Activated CD8-positive, alpha-beta memory T cell treated with anti-CD3 and anti-CD28 coated beads for 24 hours (primary cell): ENCODE results near the gene PLG.
"Not testable (repeated sequence)": the region's sequence is repeated elsewhere in the genome, so short reads cannot be mapped to it uniquely, and the experiment has no call there.

Experiments
- DNase-seq: peaks from one replicate; pipeline ENCODE4 v3.0.0-alpha.2; 2020

PLG gene

GRCh38 chr6:160701918-160702680 is at the start of gene PLG:
Gene PLG, plus strand, starts transcription at chr6:160702244. Its CDS starts 61 bp downstream, at chr6:160702305.
- not testable (repeated sequence) for DNase-seq

GRCh38 chr6:160659562-160659961 is 42.5 kb upstream of the PLG start:
- DNase-seq: no peak

GRCh38 chr6:160661216-160661615 is 40.8 kb upstream of the PLG start:
- no peak for DNase-seq

DNA sequence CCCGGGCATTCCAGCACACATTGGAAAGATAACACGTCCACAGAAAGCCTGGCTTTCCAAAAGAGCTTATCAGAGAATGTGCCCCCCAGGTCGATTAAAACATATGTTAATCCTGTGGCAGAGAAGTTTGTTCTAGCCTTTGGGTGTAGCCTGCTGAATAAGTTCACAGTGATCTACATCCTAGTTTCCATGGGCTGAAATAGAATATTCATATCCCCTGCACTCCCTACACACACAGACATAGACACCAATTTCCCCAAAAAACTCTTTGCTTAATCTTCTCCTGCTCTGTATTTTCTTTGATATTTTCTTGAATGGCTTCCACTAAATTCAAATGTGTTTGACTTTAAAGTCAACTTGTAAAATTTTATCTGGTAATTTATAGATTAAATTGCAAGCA is 39.6 kb upstream of the PLG start:
- no peak for DNase-seq

DNA sequence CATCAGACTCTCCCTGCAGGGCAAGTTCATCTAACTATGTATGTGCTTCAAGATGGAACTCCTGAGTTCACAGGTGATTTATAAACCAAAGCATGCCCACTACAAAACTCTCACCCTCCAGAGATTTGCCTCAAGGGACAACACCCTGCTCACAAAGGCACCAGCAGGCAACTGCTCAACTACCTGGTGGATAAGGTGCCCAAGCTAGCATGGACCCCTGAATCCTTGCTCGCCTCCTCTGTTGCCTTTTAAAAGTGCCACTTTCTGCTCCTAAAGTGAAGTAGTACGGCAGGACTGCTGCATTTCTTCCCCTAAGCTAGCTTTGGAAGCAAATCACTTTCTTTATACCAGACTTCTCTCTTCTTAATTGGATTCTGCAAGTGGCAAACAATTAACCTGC is 39.2 kb upstream of the PLG start:
- no peak for DNase-seq

DNA sequence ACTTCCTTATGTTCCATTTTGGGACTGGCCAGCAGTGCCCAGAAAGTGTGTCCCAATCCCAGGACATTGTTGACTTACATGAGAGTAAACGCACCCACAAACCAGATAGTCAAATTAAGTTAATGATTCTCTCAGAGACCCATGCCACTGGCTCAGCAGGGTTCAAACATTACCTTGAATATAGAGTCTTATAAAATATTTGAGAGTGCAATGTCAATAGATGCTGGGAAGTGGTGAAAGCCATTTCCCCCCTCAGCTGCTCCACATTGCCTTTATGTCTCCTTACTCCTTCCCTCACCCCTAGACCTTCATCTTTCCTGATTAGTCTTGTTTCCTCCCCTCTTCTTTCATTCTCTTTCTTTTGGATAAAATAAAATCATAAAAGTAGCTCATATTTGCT is 37.8 kb upstream of the PLG start, which contains the start of gene LPA:
LPA (minus strand) TSS at position 78 of the 400 bp plus-strand sequence; CDS start at position 17, 61 bp downstream.
- not testable (repeated sequence) for DNase-seq

- no peak for DNase-seq
Observed at GRCh38 chr6:160667639-160668481, 34.2 kb upstream of the PLG start.

DNA sequence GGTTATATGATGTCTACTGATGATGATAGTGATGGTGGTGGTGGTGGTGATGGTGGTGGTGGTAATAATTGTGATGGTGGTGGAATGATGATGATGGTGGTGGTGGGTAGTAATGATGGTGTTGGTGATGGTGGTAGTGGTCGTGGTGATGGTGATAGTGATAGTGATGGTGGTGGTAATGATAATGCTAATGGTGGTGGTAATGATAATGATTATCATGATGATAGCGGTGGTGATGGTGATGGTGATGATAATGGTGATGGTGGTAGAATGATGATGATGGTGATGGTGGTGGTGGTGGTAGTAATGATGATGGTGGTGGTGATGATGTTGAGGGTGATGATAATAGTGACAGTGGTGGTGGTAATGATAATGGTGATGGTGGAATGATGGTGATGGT is 33.5 kb upstream of the PLG start:
- DNase-seq: no peak

GRCh38 chr6:160676418-160676817 is 25.6 kb upstream of the PLG start:
- DNase-seq: not testable (repeated sequence)

GRCh38 chr6:160678230-160678629 is 23.8 kb upstream of the PLG start:
- DNase-seq: no peak

- no peak for DNase-seq
Observed at GRCh38 chr6:160678744-160679401, 23.2 kb upstream of the PLG start.

GRCh38 chr6:160679402-160679769 is 22.7 kb upstream of the PLG start:
- DNase-seq: no peak

GRCh38 chr6:160685101-160685761 is 16.8 kb upstream of the PLG start:
- not testable (repeated sequence) for DNase-seq

DNA sequence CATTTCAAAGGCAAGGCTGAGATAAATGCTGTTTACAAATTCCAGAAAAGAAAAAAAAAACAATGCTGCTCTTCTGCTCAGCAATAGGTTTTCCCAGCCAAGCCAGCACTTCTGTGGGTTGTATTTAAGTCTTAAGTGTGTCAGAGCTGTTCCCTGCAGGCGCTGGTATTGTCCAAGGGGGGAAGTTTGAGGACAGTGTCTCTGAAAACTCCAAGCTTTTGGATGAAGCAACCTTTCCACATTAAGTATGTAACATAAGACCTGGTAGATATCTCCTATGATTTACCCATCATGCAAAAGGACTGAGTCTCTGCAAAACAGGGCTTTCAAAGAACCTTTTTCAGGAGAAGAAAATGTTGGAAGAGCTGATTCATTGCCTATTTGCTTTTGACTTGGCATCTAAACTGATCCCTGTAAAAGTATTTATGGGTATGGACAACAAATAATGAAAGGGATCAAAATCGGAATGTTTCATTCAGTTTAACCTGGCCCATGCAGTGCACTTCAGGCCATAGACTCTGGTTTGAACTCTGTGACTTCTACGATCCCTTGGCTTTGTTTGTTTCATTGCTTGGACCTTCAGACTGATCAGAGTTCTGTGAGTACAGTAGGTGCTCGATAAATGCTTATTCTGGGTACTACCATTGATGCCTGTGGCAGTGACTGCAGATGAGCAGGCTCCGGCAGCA is 16.1 kb upstream of the PLG start:
- no peak for DNase-seq

GRCh38 chr6:160690458-160690857 is 11.6 kb upstream of the PLG start:
- DNase-seq: no peak

DNA sequence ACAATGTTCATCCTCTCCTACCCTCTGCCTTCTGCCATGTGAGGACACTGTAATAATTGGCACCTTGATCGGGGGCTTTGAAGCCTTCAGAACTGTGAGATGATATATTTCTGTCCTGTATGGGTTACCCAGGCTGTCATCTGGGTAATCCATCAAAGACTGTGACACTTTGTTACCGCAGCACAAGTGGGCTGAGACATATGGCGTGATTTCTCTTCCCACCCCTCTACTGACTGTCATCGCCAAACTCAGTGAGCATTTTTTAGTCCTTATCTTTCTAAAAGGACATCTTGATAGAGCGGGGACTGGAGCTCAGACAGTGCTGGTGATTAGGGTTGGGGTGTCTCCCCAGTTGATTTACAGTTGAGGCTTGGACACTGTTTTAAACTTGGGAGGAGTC is 10.4 kb upstream of the PLG start:
- DNase-seq: no peak

DNA sequence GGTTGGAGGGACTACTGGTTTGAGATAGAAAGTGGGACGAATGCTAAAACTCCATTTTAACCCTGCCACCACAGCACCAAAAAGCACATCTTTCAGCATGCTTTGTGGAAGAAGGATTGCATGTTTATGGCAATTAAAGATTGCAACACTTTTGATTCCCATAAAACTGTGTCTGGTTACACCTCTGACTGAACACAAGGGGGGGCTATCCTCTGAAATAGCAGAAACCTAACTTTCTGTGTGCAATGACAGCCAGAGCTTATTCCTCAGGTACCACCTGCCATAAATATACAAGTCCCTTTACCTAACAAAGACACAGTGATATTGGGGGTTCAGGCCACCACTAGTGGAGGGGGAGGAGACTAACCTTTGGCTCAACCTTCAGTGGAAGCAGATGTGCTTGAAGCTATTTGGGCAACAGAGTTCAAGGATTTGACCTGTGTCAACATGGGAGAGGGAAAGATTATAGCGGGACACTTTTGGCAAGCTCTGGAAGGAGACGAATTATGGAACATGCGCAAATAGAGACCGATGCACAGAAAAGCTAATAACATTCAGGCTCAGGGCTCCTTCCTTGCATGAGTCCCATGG is 9.6 kb upstream of the PLG start:
- no peak for DNase-seq

DNA sequence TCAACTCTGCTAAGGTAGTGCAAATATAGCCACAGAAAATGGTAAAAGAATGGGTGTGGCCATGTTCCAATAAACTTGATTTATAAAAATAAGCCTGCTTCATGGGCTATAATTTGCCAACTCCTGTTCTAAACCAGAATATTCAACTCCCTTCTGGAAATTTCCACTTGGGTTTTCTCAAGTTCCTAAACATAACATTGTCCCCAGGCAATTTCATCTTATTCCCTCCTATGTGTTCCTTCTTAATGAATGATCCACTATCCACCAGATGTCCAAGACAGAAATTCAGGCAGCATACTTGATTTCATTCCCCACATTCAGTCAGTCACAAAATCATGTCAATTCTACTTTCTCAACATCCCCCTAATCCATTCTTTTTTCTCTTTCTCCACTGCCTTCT is 7.0 kb upstream of the PLG start:
- not testable (repeated sequence) for DNase-seq

- DNase-seq: not testable (repeated sequence)
Observed at GRCh38 chr6:160695622-160696021, 6.4 kb upstream of the PLG start.

DNA sequence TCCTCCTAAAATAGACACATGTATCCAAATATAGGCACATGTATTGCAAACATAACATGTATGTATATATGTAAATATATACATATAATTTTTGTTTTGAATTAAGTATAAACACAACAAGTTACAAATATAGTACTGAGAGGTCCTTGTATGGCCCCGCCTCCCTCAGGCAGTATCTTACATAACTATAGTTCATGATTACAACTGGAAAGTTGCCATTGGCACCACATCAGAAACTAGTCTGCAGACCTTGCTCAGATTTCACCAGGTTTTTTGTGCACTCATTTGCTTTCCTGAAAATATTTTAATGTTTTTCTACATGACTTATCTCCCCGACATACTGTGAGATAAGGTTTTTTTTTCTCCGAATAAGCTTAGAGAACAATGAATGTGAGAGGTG is 5.2 kb upstream of the PLG start:
- DNase-seq: not testable (repeated sequence)

- DNase-seq: no peak
Observed at GRCh38 chr6:160697826-160698225, 4.2 kb upstream of the PLG start.

GRCh38 chr6:160704688-160705087 is 2.6 kb downstream of the PLG start:
- not testable (repeated sequence) for DNase-seq
